HG03095 (cell line): ENCODE data around the gene HK2.
"Not testable (repeated sequence)": the region's sequence is repeated elsewhere in the genome, so short reads cannot be mapped to it uniquely, and the experiment has no call there.

Source experiments
- ATAC-seq: cut with Tn5 transposase; IDR thresholded peaks from one replicate; pipeline ENCODE4 v1.9.1; 2021; ENCODE audit warnings: moderate library complexity; ENCODE audit not compliant: unreplicated experiment

The HK2 gene

GRCh38 chr2:74833418-74834233, at the start of gene HK2:
TSS of gene HK2 (plus strand) at chr2:74834127. CDS start at chr2:74834581, 454 bp downstream.
- ATAC-seq = peak; percentile 77

- no peak for ATAC-seq
These were observed 44.7 kb upstream of the HK2 start for GRCh38 chr2:74789271-74789670.

- no peak for ATAC-seq
These were observed 41.6 kb upstream of the HK2 start for GRCh38 chr2:74792282-74792681.

- not testable (repeated sequence) for ATAC-seq
These were observed 39.0 kb upstream of the HK2 start for GRCh38 chr2:74794878-74795277.

- ATAC-seq = no peak
These were observed 27.5 kb upstream of the HK2 start for GRCh38 chr2:74806355-74806839.

GRCh38 chr2:74806920-74807319, 27.0 kb upstream of the HK2 start:
- ATAC-seq = no peak

- ATAC-seq = no peak
These were observed 20.9 kb upstream of the HK2 start for GRCh38 chr2:74812787-74813590.

GRCh38 chr2:74814102-74814501, 19.8 kb upstream of the HK2 start:
- no peak for ATAC-seq

GRCh38 chr2:74815941-74816340, 18.0 kb upstream of the HK2 start:
- no peak for ATAC-seq

- no peak for ATAC-seq
These were observed 17.2 kb upstream of the HK2 start for GRCh38 chr2:74816540-74817303.

GRCh38 chr2:74817304-74817675, 16.6 kb upstream of the HK2 start:
- ATAC-seq = no peak

- ATAC-seq = no peak
These were observed 14.2 kb upstream of the HK2 start for GRCh38 chr2:74819702-74820101.

GRCh38 chr2:74821177-74822126, 12.5 kb upstream of the HK2 start:
- ATAC-seq = no peak

- no peak for ATAC-seq
These were observed 11.0 kb upstream of the HK2 start for GRCh38 chr2:74822771-74823566.

- ATAC-seq = no peak
These were observed 9.2 kb upstream of the HK2 start for GRCh38 chr2:74824679-74825078.

GRCh38 chr2:74828543-74828942, 5.4 kb upstream of the HK2 start:
- ATAC-seq = no peak

GRCh38 chr2:74831693-74832530, 2.0 kb upstream of the HK2 start:
- no peak for ATAC-seq

GRCh38 chr2:74834234-74834791, 386 bp downstream of the HK2 start:
- peak; percentile 2 for ATAC-seq
